Natural killer cell treated with Interleukin-12 subunit alpha and Interleukin-12 subunit beta and Interleukin-15 and Interleukin-18, amount 100 ng/mL, for 72 hours (primary cell): Measurements from ENCODE around the gene P2RY12. TPM values are rescaled to one million over a fixed set of nuclear protein-coding genes. Genes with fewer than 3 reads are reported as not detected.

Experiments used
- ATAC-seq, 2 donors: fragments of 150-1000 bp; cut with Tn5 transposase in 1 of 2; sonication (Bioruptor Pico), chemical (Tn5 transposase) in 1 of 2; 2 replicates each; pipeline ENCODE4 v1.10.0; 2021
- DNase-seq: peaks from one replicate; pipeline ENCODE4 v3.0.0; 2022; ENCODE audit warnings: low spot score
- H3K27ac Mint-ChIP-seq, 2 donors: 1 replicate in 1 of 2; 2 replicates in 1 of 2; pipeline ENCODE4 v1.8.0; 2022; ENCODE audit warnings: mixed read lengths in 2 of 2, mild to moderate bottlenecking in 1 of 2, moderate library complexity in 1 of 2
- H3K27me3 Mint-ChIP-seq, 2 donors: 1 replicate in 1 of 2; 2 replicates in 1 of 2; pipeline ENCODE4 v1.8.0; 2022; ENCODE audit warnings: mixed read lengths in 2 of 2
- H3K36me3 Mint-ChIP-seq: one replicate; pipeline ENCODE4 v1.8.0; 2022; ENCODE audit warnings: mixed read lengths
- H3K4me1 Mint-ChIP-seq, 2 donors: 1 replicate in 1 of 2; 2 replicates in 1 of 2; pipeline ENCODE4 v1.8.0; 2022; ENCODE audit warnings: low read depth in 2 of 2, mixed read lengths in 2 of 2, mild to moderate bottlenecking in 1 of 2
- H3K4me3 Mint-ChIP-seq: one replicate; pipeline ENCODE4 v1.8.0; 2022; ENCODE audit warnings: mixed read lengths
- H3K9me3 Mint-ChIP-seq: 2 replicates; pipeline ENCODE4 v1.8.0; 2022; ENCODE audit warnings: mixed read lengths
- total RNA-seq, 2 donors: library from RNA; stranded (reverse); gene quantifications; one replicate each; pipeline ENCODE4 v1.2.3, GENCODE V29; 2022

P2RY12 gene
- not detected for total RNA-seq

GRCh38 chr3:151384741-151385174 is at the start of gene P2RY12:
P2RY12 (minus strand) TSS chr3:151384753; CDS start chr3:151338845, 45,908 bp downstream.
- Mint-ChIP-seq H3K27ac (peak within 1 kb of the TSS in 1 of 2 donors; percentile 11), H3K4me3 (peak within 1 kb of the TSS; percentile 51), H3K9me3 (no peaks in the 10 kb centered on the region), H3K36me3 (no peaks in the 10 kb centered on the region), H3K27me3 (no peaks in the 10 kb centered on the region), H3K4me1 (peaks cover 5 to 12% of the 10 kb centered on the region in 2 donors)
- ATAC-seq (no peak), DNase-seq (no peak)

- no peaks in the 10 kb centered on the region for H3K9me3 Mint-ChIP-seq
- H3K36me3 Mint-ChIP-seq: peaks cover 4% of the 10 kb centered on the region
- ATAC-seq (no peak), DNase-seq (no peak)
- peaks cover 0 to 12% of the 10 kb centered on the region in 2 donors for H3K27me3 Mint-ChIP-seq
- H3K27ac Mint-ChIP-seq: no peak overlapping the region
- H3K4me1 Mint-ChIP-seq: no peaks in the 10 kb centered on the region
- no peak overlapping the region for H3K4me3 Mint-ChIP-seq
Observed at GRCh38 chr3:151432616-151433372, 48.2 kb upstream of the P2RY12 start.

GRCh38 chr3:151431940-151432339 is 47.4 kb upstream of the P2RY12 start:
- Mint-ChIP-seq H3K4me1 (no peaks in the 10 kb centered on the region), H3K27me3 (peaks cover 0 to 12% of the 10 kb centered on the region in 2 donors), H3K9me3 (no peaks in the 10 kb centered on the region), H3K4me3 (no peak overlapping the region), H3K27ac (no peak overlapping the region), H3K36me3 (peaks cover 4% of the 10 kb centered on the region)
- ATAC-seq (peak in 1 of 2 donors; percentile 53), DNase-seq (no peak)

DNA sequence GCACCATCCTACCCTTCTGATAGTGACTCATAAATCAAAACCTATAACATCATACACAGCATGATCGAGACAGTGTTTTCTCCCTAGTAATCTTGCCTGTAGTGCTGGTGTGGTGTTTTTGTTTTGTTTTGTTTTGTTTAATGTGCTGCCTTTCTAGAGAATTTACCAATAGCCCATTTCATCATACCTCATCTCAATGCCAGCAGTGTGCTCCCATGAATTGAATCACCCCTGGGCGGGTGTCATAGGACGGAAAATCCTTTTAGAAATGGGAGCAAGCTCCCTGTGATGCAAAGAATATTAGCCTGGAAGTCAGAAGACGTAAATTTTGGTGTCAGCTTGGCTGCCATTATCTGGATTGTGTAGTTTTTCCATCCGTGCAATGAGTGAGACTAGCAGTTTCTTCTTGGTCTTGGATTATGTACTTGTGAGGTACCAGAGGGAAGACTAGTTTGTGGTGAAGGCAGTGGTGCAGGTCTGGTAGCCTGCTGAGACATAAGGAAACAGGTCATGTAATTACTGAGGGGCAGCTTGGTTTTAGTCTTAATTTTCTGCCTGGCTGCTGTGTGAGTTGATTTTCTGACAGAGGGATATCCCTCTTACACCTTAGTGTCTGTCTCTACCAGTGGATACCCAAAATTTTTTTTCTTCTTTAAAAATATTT is 46.4 kb upstream of the P2RY12 start:
- Mint-ChIP-seq H3K4me3 (no peak overlapping the region), H3K27me3 (peaks cover 0 to 12% of the 10 kb centered on the region in 2 donors), H3K9me3 (no peaks in the 10 kb centered on the region), H3K4me1 (peaks cover 0 to 2% of the 10 kb centered on the region in 2 donors), H3K36me3 (peaks cover 4% of the 10 kb centered on the region), H3K27ac (no peak overlapping the region)
- DNase-seq: no peak
- no peak for ATAC-seq

- Mint-ChIP-seq H3K4me3 (no peak overlapping the region), H3K27me3 (peaks cover 0 to 12% of the 10 kb centered on the region in 2 donors), H3K27ac (no peak overlapping the region), H3K4me1 (peaks cover 0 to 2% of the 10 kb centered on the region in 2 donors), H3K9me3 (no peaks in the 10 kb centered on the region), H3K36me3 (peaks cover 4% of the 10 kb centered on the region)
- ATAC-seq: no peak
- no peak for DNase-seq
Observed at GRCh38 chr3:151428386-151428785, 43.8 kb upstream of the P2RY12 start.

- peaks cover 4% of the 10 kb centered on the region for H3K36me3 Mint-ChIP-seq
- H3K4me1 Mint-ChIP-seq: peaks cover 0 to 7% of the 10 kb centered on the region in 2 donors
- H3K27ac Mint-ChIP-seq: no peak overlapping the region
- peaks cover 0 to 12% of the 10 kb centered on the region in 2 donors for H3K27me3 Mint-ChIP-seq
- H3K9me3 Mint-ChIP-seq: no peaks in the 10 kb centered on the region
- DNase-seq (no peak), ATAC-seq (no peak)
- H3K4me3 Mint-ChIP-seq: no peak overlapping the region
Observed at GRCh38 chr3:151426341-151426657, 41.7 kb upstream of the P2RY12 start.

- H3K4me3 Mint-ChIP-seq: no peak overlapping the region
- peaks cover 0 to 7% of the 10 kb centered on the region in 2 donors for H3K4me1 Mint-ChIP-seq
- ATAC-seq: no peak
- DNase-seq: no peak
- H3K9me3 Mint-ChIP-seq: no peaks in the 10 kb centered on the region
- H3K27ac Mint-ChIP-seq: no peak overlapping the region
- H3K27me3 Mint-ChIP-seq: peaks cover 0 to 9% of the 10 kb centered on the region in 2 donors
- H3K36me3 Mint-ChIP-seq: peaks cover under 1% of the 10 kb centered on the region
Observed at GRCh38 chr3:151425627-151426340, 41.2 kb upstream of the P2RY12 start.

- Mint-ChIP-seq H3K36me3 (no peaks in the 10 kb centered on the region), H3K4me3 (no peak overlapping the region), H3K9me3 (no peaks in the 10 kb centered on the region), H3K27me3 (no peaks in the 10 kb centered on the region), H3K4me1 (peaks cover 0 to 7% of the 10 kb centered on the region in 2 donors), H3K27ac (no peak overlapping the region)
- DNase-seq (no peak), ATAC-seq (no peak)
Observed at GRCh38 chr3:151423091-151423490, 38.5 kb upstream of the P2RY12 start.

GRCh38 chr3:151421938-151422337 is 37.4 kb upstream of the P2RY12 start:
- peak in 1 of 2 donors; percentile 48 for ATAC-seq
- Mint-ChIP-seq H3K36me3 (no peaks in the 10 kb centered on the region), H3K4me3 (no peak overlapping the region), H3K4me1 (peaks cover 0 to 7% of the 10 kb centered on the region in 2 donors), H3K27ac (no peak overlapping the region), H3K27me3 (no peaks in the 10 kb centered on the region), H3K9me3 (no peaks in the 10 kb centered on the region)
- DNase-seq: no peak

DNA sequence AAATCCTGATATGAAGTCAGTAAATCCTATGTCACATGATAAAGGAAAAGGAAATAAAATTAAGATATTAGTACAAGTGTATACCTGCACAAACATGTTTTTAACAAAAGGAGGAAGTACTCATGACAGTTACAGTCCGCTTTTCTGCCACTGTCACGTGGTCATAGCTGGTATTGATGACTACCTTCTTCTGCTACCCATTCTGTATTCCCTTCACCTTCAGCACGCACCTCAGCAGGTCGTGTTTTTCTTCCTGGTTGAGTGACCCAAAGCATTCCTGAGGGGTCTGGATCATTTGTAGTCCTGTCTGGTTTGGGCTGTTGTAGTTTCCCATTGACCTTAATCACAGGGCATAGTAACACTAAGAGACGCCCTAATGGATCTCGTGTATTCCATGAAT is 35.3 kb upstream of the P2RY12 start:
- Mint-ChIP-seq H3K4me1 (peaks cover 0 to 4% of the 10 kb centered on the region in 2 donors), H3K27ac (no peak overlapping the region), H3K4me3 (no peak overlapping the region), H3K36me3 (no peaks in the 10 kb centered on the region), H3K27me3 (no peaks in the 10 kb centered on the region), H3K9me3 (no peaks in the 10 kb centered on the region)
- no peak for ATAC-seq
- DNase-seq: no peak

DNA sequence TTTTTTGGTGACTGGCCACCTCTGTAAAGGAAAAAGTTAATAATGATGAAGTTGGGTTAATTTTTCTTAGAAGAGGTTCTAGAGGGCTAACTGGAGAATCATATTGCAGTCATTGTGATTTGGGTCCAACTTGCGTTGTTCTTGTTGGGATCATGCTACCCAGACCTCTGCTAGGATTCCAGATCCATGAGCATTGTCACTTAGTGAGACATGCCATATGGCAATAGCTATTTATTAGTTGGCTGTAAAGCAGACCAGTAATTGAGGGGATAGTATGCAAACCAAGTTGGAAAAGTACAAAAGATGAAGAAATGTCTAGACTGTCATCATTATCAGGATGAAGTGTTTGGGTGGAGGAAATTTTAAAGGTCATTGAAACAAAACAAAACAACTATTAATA is 30.7 kb upstream of the P2RY12 start:
- ATAC-seq: no peak
- no peaks in the 10 kb centered on the region for H3K9me3 Mint-ChIP-seq
- H3K36me3 Mint-ChIP-seq: no peaks in the 10 kb centered on the region
- DNase-seq: no peak
- H3K4me1 Mint-ChIP-seq: no peaks in the 10 kb centered on the region
- H3K4me3 Mint-ChIP-seq: no peak overlapping the region
- no peaks in the 10 kb centered on the region for H3K27me3 Mint-ChIP-seq
- H3K27ac Mint-ChIP-seq: no peak overlapping the region

- Mint-ChIP-seq H3K27ac (no peak overlapping the region), H3K4me3 (no peak overlapping the region), H3K36me3 (no peaks in the 10 kb centered on the region), H3K9me3 (no peaks in the 10 kb centered on the region), H3K27me3 (no peaks in the 10 kb centered on the region), H3K4me1 (no peaks in the 10 kb centered on the region)
- ATAC-seq: no peak
- DNase-seq: no peak
Observed at GRCh38 chr3:151412989-151413388, 28.4 kb upstream of the P2RY12 start.

- Mint-ChIP-seq H3K4me1 (no peaks in the 10 kb centered on the region), H3K27ac (no peak overlapping the region), H3K9me3 (no peaks in the 10 kb centered on the region), H3K27me3 (no peaks in the 10 kb centered on the region), H3K36me3 (no peaks in the 10 kb centered on the region), H3K4me3 (no peak overlapping the region)
- no peak for DNase-seq
- no peak for ATAC-seq
Observed at GRCh38 chr3:151410891-151411559, 26.5 kb upstream of the P2RY12 start.
